H1 (cell line): ENCODE results near the gene TMUB2. TPM values are rescaled to one million over a fixed set of nuclear protein-coding genes. Genes with fewer than 3 reads are reported as not detected.

ENCODE experiments used
- CTCF ChIA-PET: fragments of 300-600 bp; sonication (Branson Sonifier 250); formaldehyde crosslinking; loops from one replicate; lab custom pipeline; 2021; ENCODE audit not compliant: partially characterized antibody; lab: Charles Lee
- POLR2A ChIA-PET: fragments of 300-600 bp; sonication (Branson Sonifier 250); formaldehyde crosslinking; loops from one replicate; lab custom pipeline; 2021; ENCODE audit warnings: inconsistent platforms; ENCODE audit not compliant: partially characterized antibody; lab: Charles Lee
- DNase-seq, 2 experiments: peaks; one replicate each; pipeline versions ENCODE4 v3.0.0 to v3.0.0-alpha.2; 2010 to 2022; ENCODE audit warnings: low spot score in 2 of 2, low read depth in 1 of 2, mixed read lengths in 1 of 2
- FAIRE-seq: peaks from 2 replicates; lab custom pipeline; 2011; peaks lifted over from hg19 to GRCh38; lab: Jason Lieb, UNC
- H2AFZ ChIP-seq: 2 replicates; pipeline ENCODE4 v1.8.1; 2012; ENCODE audit warnings: low read length, inconsistent platforms
- H2AK5ac ChIP-seq: 2 replicates; pipeline ENCODE4 v1.6.1; 2013; ENCODE audit warnings: low read depth, low read length
- H2BK120ac ChIP-seq: replicated peaks from 2 replicates; pipeline ENCODE3; 2013; ENCODE audit warnings: low read depth, low read length, inconsistent platforms
- H2BK12ac ChIP-seq: 2 replicates; pipeline ENCODE4 v1.6.1; 2013; ENCODE audit warnings: low read depth, low read length
- H2BK15ac ChIP-seq: 2 replicates; pipeline ENCODE4 v1.6.1; 2013; ENCODE audit warnings: low read length
- H2BK20ac ChIP-seq: 2 replicates; pipeline ENCODE4 v1.6.1; 2013; ENCODE audit warnings: low read length
- H2BK5ac ChIP-seq: 2 replicates; pipeline ENCODE4 v1.6.1; 2013; ENCODE audit warnings: low read depth, low read length
- H3K14ac ChIP-seq: 2 replicates; pipeline ENCODE4 v1.6.1; 2013; ENCODE audit warnings: inconsistent platforms; ENCODE audit not compliant: insufficient read length
- H3K18ac ChIP-seq: 2 replicates; pipeline ENCODE4 v1.6.1; 2013; ENCODE audit warnings: low read length; ENCODE audit errors: extremely low read depth
- H3K23ac ChIP-seq: 2 replicates; pipeline ENCODE4 v1.6.1; 2013; ENCODE audit warnings: inconsistent platforms; ENCODE audit not compliant: insufficient read length
- H3K23me2 ChIP-seq: 2 replicates; pipeline ENCODE4 v1.6.1; 2013; ENCODE audit warnings: low read depth, low read length
- H3K27ac ChIP-seq: 2 replicates; pipeline ENCODE4 v1.6.1; 2011; ENCODE audit warnings: low read depth, low read length, inconsistent platforms
- H3K27me3 ChIP-seq, 4 experiments: replicated peaks in 1 of 4; 1 replicate in 1 of 4; 2 replicates in 3 of 4; pipeline versions ENCODE4 v1.6.1 to v1.8.1; 2011 to 2013; ENCODE audit warnings: low read length in 3 of 4, mild to moderate bottlenecking in 3 of 4, inconsistent platforms in 2 of 4, mixed read lengths in 2 of 4, moderate library complexity in 1 of 4; ENCODE audit not compliant: control insufficient read depth in 3 of 4, insufficient read depth in 3 of 4; ENCODE audit errors: extremely low read depth in 1 of 4
- H3K36me3 ChIP-seq, 4 experiments: 2 replicates each; pipeline versions ENCODE4 v1.6.1 to v1.8.1; 2011 to 2013; ENCODE audit warnings: mild to moderate bottlenecking in 4 of 4, low read length in 3 of 4, moderate library complexity in 2 of 4, control low read depth in 1 of 4, inconsistent platforms in 1 of 4; ENCODE audit not compliant: insufficient read depth in 4 of 4, control insufficient read depth in 2 of 4
- H3K4ac ChIP-seq: replicated peaks from 2 replicates; pipeline ENCODE3; 2013; ENCODE audit warnings: low read length, low read depth, mixed read lengths, inconsistent platforms; ENCODE audit not compliant: insufficient read length
- H3K4me1 ChIP-seq, 4 experiments: replicated peaks in 1 of 4; 1 replicate in 1 of 4; 2 replicates in 3 of 4; pipeline versions ENCODE4 v1.6.1 to v1.8.1; 2011 to 2013; ENCODE audit warnings: low read length in 3 of 4, inconsistent platforms in 2 of 4, mixed read lengths in 1 of 4; ENCODE audit not compliant: insufficient read depth in 4 of 4, control insufficient read depth in 3 of 4
- H3K4me2 ChIP-seq, 2 experiments: 2 replicates each; pipeline versions ENCODE4 v1.6.1 to v1.8.1; 2011 to 2013; ENCODE audit warnings: low read depth in 2 of 2, low read length in 2 of 2, control low read depth in 1 of 2, inconsistent platforms in 1 of 2, mild to moderate bottlenecking in 1 of 2; ENCODE audit not compliant: insufficient read depth in 1 of 2
- H3K4me3 ChIP-seq, 4 experiments: fragments of 200-600, 300-600 bp in 1 of 4; sonication (generic), shearing (Covaris generic), sonication (Bioruptor Twin) in 1 of 4; 2 replicates each; pipeline versions ENCODE4 v1.5.1 to v1.8.1; 2011 to 2016; ENCODE audit warnings: low read length in 4 of 4, low read depth in 3 of 4, control low read depth in 2 of 4, inconsistent platforms in 2 of 4, mild to moderate bottlenecking in 2 of 4, mixed read lengths in 1 of 4, moderate library complexity in 1 of 4; ENCODE audit not compliant: insufficient read depth in 2 of 4; ENCODE audit errors: extremely low read depth in 1 of 4
- H3K56ac ChIP-seq: replicated peaks from 2 replicates; pipeline ENCODE3; 2013; ENCODE audit warnings: low read depth, mild to moderate bottlenecking, mixed read lengths, low read length, inconsistent platforms; ENCODE audit not compliant: insufficient read length
- H3K79me1 ChIP-seq: 2 replicates; pipeline ENCODE4 v1.6.1; 2013; ENCODE audit warnings: low read depth, low read length, control low read depth
- H3K79me2 ChIP-seq, 2 experiments: 2 replicates each; pipeline versions ENCODE4 v1.6.1 to v1.8.1; 2012 to 2013; ENCODE audit warnings: low read length in 2 of 2, mild to moderate bottlenecking in 2 of 2, inconsistent platforms in 1 of 2; ENCODE audit not compliant: insufficient read depth in 2 of 2, control insufficient read depth in 1 of 2
- H3K9ac ChIP-seq, 4 experiments: replicated peaks in 1 of 4; 1 replicate in 1 of 4; 2 replicates in 3 of 4; pipeline versions ENCODE4 v1.6.1 to v1.8.1; 2011 to 2013; ENCODE audit warnings: low read depth in 3 of 4, low read length in 3 of 4, control low read depth in 2 of 4, mild to moderate bottlenecking in 2 of 4, moderate library complexity in 2 of 4, inconsistent platforms in 1 of 4; ENCODE audit errors: extremely low read depth in 1 of 4
- H3K9me3 ChIP-seq, 2 experiments: 2 replicates each; pipeline versions ENCODE4 v1.6.1 to v1.8.1; 2012 to 2013; ENCODE audit warnings: mild to moderate bottlenecking in 2 of 2, moderate library complexity in 2 of 2, control low read depth in 1 of 2, inconsistent platforms in 1 of 2, low read depth in 1 of 2, low read length in 1 of 2, mixed read lengths in 1 of 2; ENCODE audit not compliant: insufficient read depth in 2 of 2
- H4K20me1 ChIP-seq, 2 experiments: replicated peaks in 1 of 2; 2 replicates each; pipeline versions ENCODE3 to v1.8.1; 2011 to 2013; ENCODE audit warnings: inconsistent platforms in 2 of 2, low read length in 2 of 2, mild to moderate bottlenecking in 1 of 2; ENCODE audit not compliant: insufficient read depth in 2 of 2, control insufficient read depth in 1 of 2
- H4K5ac ChIP-seq: 2 replicates; pipeline ENCODE4 v1.6.1; 2013; ENCODE audit warnings: low read length, low read depth, mixed read lengths, inconsistent platforms; ENCODE audit not compliant: insufficient read length
- H4K8ac ChIP-seq: 2 replicates; pipeline ENCODE4 v1.8.0; 2013; ENCODE audit warnings: mild to moderate bottlenecking, moderate library complexity, low read length, inconsistent platforms; ENCODE audit not compliant: insufficient read depth; ENCODE audit errors: extremely low read depth
- H4K91ac ChIP-seq: replicated peaks from 2 replicates; pipeline ENCODE3; 2013; ENCODE audit warnings: low read length, mixed read lengths, inconsistent platforms; ENCODE audit not compliant: insufficient read length
- BCL11A ChIP-seq, 2 experiments: IDR thresholded peaks; one replicate each; pipeline ENCODE4 v1.6.1; 2011; ENCODE audit warnings: low read depth in 2 of 2, low read length in 2 of 2, mild to moderate bottlenecking in 2 of 2
- CHD1 ChIP-seq: IDR thresholded peaks from 2 replicates; pipeline ENCODE4 v1.6.1; 2012; ENCODE audit warnings: low read depth, low read length, improper control_type of control experiment
- CHD2 ChIP-seq: IDR thresholded peaks from 2 replicates; pipeline ENCODE4 v1.6.1; 2012; ENCODE audit warnings: low read length, improper control_type of control experiment
- EGR1 ChIP-seq: IDR thresholded peaks from 2 replicates; pipeline ENCODE4 v1.6.1; 2011; ENCODE audit warnings: low read depth, low read length, borderline replicate concordance
- JUN ChIP-seq: IDR thresholded peaks from 2 replicates; pipeline ENCODE4 v1.6.1; 2011; ENCODE audit warnings: low read depth, mild to moderate bottlenecking, improper control_type of control experiment, low read length
- KDM5A ChIP-seq: fragments of 200-600 bp; IDR thresholded peaks from 2 replicates; pipeline ENCODE4 v1.7.1; 2012; ENCODE audit warnings: mild to moderate bottlenecking, low read length, inconsistent platforms, mixed read lengths
- RAD21 ChIP-seq, 2 experiments: IDR thresholded peaks in 1 of 2; conservative IDR thresholded peaks in 1 of 2; 2 replicates each; pipeline ENCODE4 v1.6.1; 2011; ENCODE audit warnings: low read depth in 2 of 2, low read length in 2 of 2, improper control_type of control experiment in 1 of 2, inconsistent platforms in 1 of 2, mild to moderate bottlenecking in 1 of 2, moderate library complexity in 1 of 2
- SIX5 ChIP-seq: IDR thresholded peaks from 2 replicates; pipeline ENCODE4 v1.6.1; 2011; ENCODE audit warnings: mild to moderate bottlenecking, low read depth, low read length
- ZNF274 ChIP-seq: IDR thresholded peaks from 2 replicates; pipeline ENCODE4 v1.7.0; 2012; ENCODE audit warnings: low read length, borderline replicate concordance; ENCODE audit errors: extremely low read depth
- WGBS, 2 experiments: shearing (Covaris generic) in 1 of 2; methylation state at CpG; one replicate each; pipeline versions ENCODE4 v1.1.6 to v1.1.7; 2013 to 2015; ENCODE audit warnings: low lambda C conversion rate in 2 of 2, mixed read lengths in 2 of 2, inconsistent platforms in 1 of 2, low coverage in 1 of 2, missing lambda C conversion rate in 1 of 2; ENCODE audit not compliant: insufficient replicate concordance in 2 of 2, insufficient coverage in 1 of 2, insufficient read length in 1 of 2; ENCODE audit errors: extremely low coverage in 1 of 2, missing lambda C conversion rate in 1 of 2; 5-methylcytosine and 5-hydroxymethylcytosine counted together
- polyA plus RNA-seq, 7 experiments: library from polyadenylated mRNA; depleted of rRNA in 3 of 7; stranded (reverse) in 5 of 7; unstranded in 2 of 7; fragments of >200 nt in 5 of 7; fragments of 200-250 nt in 2 of 7; gene quantifications; 1 replicate in 5 of 7; 2 replicates in 1 of 7; 4 replicates in 1 of 7; pipeline versions ENCODE4 v1.2.1 to v1.2.3, GENCODE V29; 2011 to 2013; ENCODE audit warnings: missing spikeins in 2 of 7, mixed read lengths in 2 of 7
- total RNA-seq: library from RNA; stranded (reverse); fragmentation: NEBNext Ultra II Directional; extraction: Animal tissue kit (Norgen Biotek cat#: 25700); gene quantifications from 2 replicates; pipeline ENCODE4 v1.2.1, GENCODE V29; 2021
- TF ChIP-seq, protein P1 (sequence below): IDR thresholded peaks from 2 replicates; pipeline ENCODE4 v1.6.1; 2012; ENCODE audit warnings: low read length, inconsistent platforms

Gene TMUB2
- total and polyA plus RNA-seq, 2 of the 8 experiments (the other 6 are each of a cell fraction or from before 2014, with no cell fraction given) = 18.5 to 30.5 TPM

DNA sequence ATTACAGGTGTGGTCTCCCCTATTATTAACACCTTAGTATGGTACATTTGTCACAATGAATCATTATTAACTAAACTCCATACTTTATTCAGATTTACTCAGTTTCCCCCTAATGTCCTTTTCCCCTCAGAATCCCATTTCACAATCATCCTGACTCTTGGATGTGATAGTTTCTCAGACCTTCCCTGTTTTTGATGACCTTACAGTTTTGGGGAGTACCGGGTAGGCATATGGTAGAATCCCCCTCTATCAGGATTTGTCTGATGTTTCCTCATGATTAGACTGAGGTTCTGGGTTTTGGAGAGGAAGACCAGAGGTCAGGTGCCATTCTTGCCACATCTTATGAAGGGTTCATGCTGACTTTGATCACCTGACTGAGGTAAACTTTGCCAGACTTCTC lies 22.3 kb upstream of the TMUB2 start:
- DNase-seq (no peak), FAIRE-seq (no peak)
- Histone ChIP-seq H3K4ac (no peak overlapping the region), H4K8ac (no peak overlapping the region), H3K36me3 (peaks cover 8 to 18% (median 13%) of the 10 kb centered on the region in 4 experiments; a peak in 6 of 8 replicates), H3K4me3 (no peak overlapping the region), H2BK120ac (no peak overlapping the region), H2BK5ac (no peak overlapping the region), H3K18ac (no peak overlapping the region), H3K23ac (no peak overlapping the region), H3K9ac (no peak overlapping the region), H4K91ac (no peak overlapping the region), H3K56ac (no peak overlapping the region), H2BK12ac (no peak overlapping the region), H3K14ac (no peak overlapping the region), H2BK15ac (no peak overlapping the region), H3K9me3 (no peaks in the 10 kb centered on the region), H2AK5ac (no peak overlapping the region), H3K27ac (no peak overlapping the region), H2BK20ac (no peak overlapping the region), H3K4me1 (peaks cover 0 to 4% (median 0%) of the 10 kb centered on the region in 4 experiments; a peak in 4 of 7 replicates), H3K79me2 (no peaks in the 10 kb centered on the region), H3K79me1 (no peaks in the 10 kb centered on the region), H2AFZ (no peak overlapping the region), H4K20me1 (peaks cover 0 to 2% of the 10 kb centered on the region in 2 experiments), H3K4me2 (no peak overlapping the region), H3K23me2 (no peaks in the 10 kb centered on the region), H4K5ac (no peak overlapping the region), H3K27me3 (no peaks in the 10 kb centered on the region)
- CTCF ChIA-PET = interaction anchor here (3.7 kb wide), 1 partner anchor 13 kb away, joined by 22 read pairs; no protein-coding TSS in a partner anchor
- 100% methylated on average over 1 of the region's 1 CpG; no CpG with 5 or more reads in 1 of the 2 experiments for WGBS, 2 experiments
- TF ChIP-seq SIX5 = no peak
- no peak for TF ChIP-seq ZNF274
- no peak for TF ChIP-seq KDM5A
- no peak for TF ChIP-seq BCL11A (IDR thresholded peaks at IDR 0.05; ENCODE audit: low read depth in 2 of 2, low read length in 2 of 2)
- TF ChIP-seq CHD1 = no peak
- TF ChIP-seq EGR1 = no peak
- no peak for TF ChIP-seq CHD2
- TF ChIP-seq, protein P1, sequence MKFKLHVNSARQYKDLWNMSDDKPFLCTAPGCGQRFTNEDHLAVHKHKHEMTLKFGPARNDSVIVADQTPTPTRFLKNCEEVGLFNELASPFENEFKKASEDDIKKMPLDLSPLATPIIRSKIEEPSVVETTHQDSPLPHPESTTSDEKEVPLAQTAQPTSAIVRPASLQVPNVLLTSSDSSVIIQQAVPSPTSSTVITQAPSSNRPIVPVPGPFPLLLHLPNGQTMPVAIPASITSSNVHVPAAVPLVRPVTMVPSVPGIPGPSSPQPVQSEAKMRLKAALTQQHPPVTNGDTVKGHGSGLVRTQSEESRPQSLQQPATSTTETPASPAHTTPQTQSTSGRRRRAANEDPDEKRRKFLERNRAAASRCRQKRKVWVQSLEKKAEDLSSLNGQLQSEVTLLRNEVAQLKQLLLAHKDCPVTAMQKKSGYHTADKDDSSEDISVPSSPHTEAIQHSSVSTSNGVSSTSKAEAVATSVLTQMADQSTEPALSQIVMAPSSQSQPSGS = no peak
- TF ChIP-seq RAD21 (IDR thresholded peaks at IDR 0.05 in 1 of 2, conservative IDR thresholded peaks at IDR 0.05 in 1 of 2; ENCODE audit: low read depth in 2 of 2, low read length in 2 of 2) = no peak
- TF ChIP-seq JUN = no peak
- POLR2A ChIA-PET = interaction anchor here (1.4 kb wide), 1 partner anchor 8 kb away, joined by 7 read pairs; no protein-coding TSS in a partner anchor
